HUES48 (cell line): Measurements from ENCODE around the gene ITGB1.

Source experiments
- H3K27ac ChIP-seq: one replicate; pipeline ENCODE4 v1.7.0; 2013; ENCODE audit warnings: low read depth, low read length, inconsistent platforms
- H3K27me3 ChIP-seq: 2 replicates; pipeline ENCODE4 v1.6.1; 2013; ENCODE audit warnings: mild to moderate bottlenecking, low read length; ENCODE audit not compliant: control insufficient read depth, insufficient read depth
- H3K36me3 ChIP-seq: 2 replicates; pipeline ENCODE4 v1.6.1; 2013; ENCODE audit warnings: low read length; ENCODE audit not compliant: control insufficient read depth, insufficient read depth
- H3K4me1 ChIP-seq: 2 replicates; pipeline ENCODE4 v1.6.1; 2013; ENCODE audit warnings: mild to moderate bottlenecking, low read length; ENCODE audit not compliant: control insufficient read depth, insufficient read depth
- H3K4me3 ChIP-seq: 2 replicates; pipeline ENCODE4 v1.5.1; 2013; ENCODE audit warnings: mild to moderate bottlenecking, low read depth, low read length
- H3K9ac ChIP-seq: 2 replicates; pipeline ENCODE4 v1.6.1; 2013; ENCODE audit warnings: mild to moderate bottlenecking, low read depth, low read length, moderate library complexity
- H3K9me3 ChIP-seq: 2 replicates; pipeline ENCODE4 v1.6.1; 2013; ENCODE audit warnings: low read length; ENCODE audit not compliant: control insufficient read depth, insufficient read depth

Gene ITGB1

GRCh38 chr10:32988604-32989003, 30.6 kb upstream of the ITGB1 start:
- H3K4me3 ChIP-seq = no peak overlapping the region
- peaks cover 11% of the 10 kb centered on the region for H3K4me1 ChIP-seq
- H3K36me3 ChIP-seq = no peaks in the 10 kb centered on the region
- no peak overlapping the region for H3K9ac ChIP-seq
- no peaks in the 10 kb centered on the region for H3K9me3 ChIP-seq
- no peak overlapping the region for H3K27ac ChIP-seq
- no peaks in the 10 kb centered on the region for H3K27me3 ChIP-seq

GRCh38 chr10:32987172-32987571, 29.1 kb upstream of the ITGB1 start:
- Histone ChIP-seq H3K9ac (no peak overlapping the region), H3K27me3 (no peaks in the 10 kb centered on the region), H3K27ac (no peak overlapping the region), H3K4me1 (peaks cover 17% of the 10 kb centered on the region), H3K36me3 (no peaks in the 10 kb centered on the region), H3K9me3 (no peaks in the 10 kb centered on the region), H3K4me3 (no peak overlapping the region)

- Histone ChIP-seq H3K36me3 (no peaks in the 10 kb centered on the region), H3K4me1 (peaks cover 23% of the 10 kb centered on the region), H3K9me3 (no peaks in the 10 kb centered on the region), H3K27ac (peak overlapping the region; percentile 21), H3K9ac (no peak overlapping the region), H3K27me3 (no peaks in the 10 kb centered on the region), H3K4me3 (no peak overlapping the region)
Observed at GRCh38 chr10:32985775-32986350, 27.8 kb upstream of the ITGB1 start.

- Histone ChIP-seq H3K27ac (peak overlapping the region; percentile 21), H3K27me3 (no peaks in the 10 kb centered on the region), H3K4me1 (peaks cover 23% of the 10 kb centered on the region), H3K9me3 (no peaks in the 10 kb centered on the region), H3K4me3 (no peak overlapping the region), H3K36me3 (no peaks in the 10 kb centered on the region), H3K9ac (no peak overlapping the region)
Observed at GRCh38 chr10:32985341-32985764, 27.3 kb upstream of the ITGB1 start.

- no peak overlapping the region for H3K4me3 ChIP-seq
- H3K9ac ChIP-seq = no peak overlapping the region
- no peaks in the 10 kb centered on the region for H3K27me3 ChIP-seq
- no peaks in the 10 kb centered on the region for H3K9me3 ChIP-seq
- peak overlapping the region; percentile 87 for H3K27ac ChIP-seq
- H3K36me3 ChIP-seq = no peaks in the 10 kb centered on the region
- H3K4me1 ChIP-seq = peaks cover 27% of the 10 kb centered on the region
Observed at GRCh38 chr10:32984003-32984600, 26.1 kb upstream of the ITGB1 start.

- no peaks in the 10 kb centered on the region for H3K9me3 ChIP-seq
- H3K4me3 ChIP-seq = no peak overlapping the region
- peak overlapping the region; percentile 87 for H3K27ac ChIP-seq
- H3K4me1 ChIP-seq = peaks cover 27% of the 10 kb centered on the region
- no peak overlapping the region for H3K9ac ChIP-seq
- no peaks in the 10 kb centered on the region for H3K27me3 ChIP-seq
- no peaks in the 10 kb centered on the region for H3K36me3 ChIP-seq
Observed at GRCh38 chr10:32982911-32983909, 25.2 kb upstream of the ITGB1 start.

- Histone ChIP-seq H3K36me3 (no peaks in the 10 kb centered on the region), H3K9ac (no peak overlapping the region), H3K4me3 (no peak overlapping the region), H3K27ac (peak overlapping the region; percentile 87), H3K4me1 (peaks cover 27% of the 10 kb centered on the region), H3K9me3 (no peaks in the 10 kb centered on the region), H3K27me3 (no peaks in the 10 kb centered on the region)
Observed at GRCh38 chr10:32982293-32982709, 24.3 kb upstream of the ITGB1 start.

GRCh38 chr10:32981760-32982159, 23.7 kb upstream of the ITGB1 start:
- Histone ChIP-seq H3K9ac (no peak overlapping the region), H3K4me3 (no peak overlapping the region), H3K27ac (peak overlapping the region; percentile 84), H3K9me3 (no peaks in the 10 kb centered on the region), H3K36me3 (no peaks in the 10 kb centered on the region), H3K4me1 (peaks cover 27% of the 10 kb centered on the region), H3K27me3 (no peaks in the 10 kb centered on the region)

GRCh38 chr10:32980558-32981468, 22.8 kb upstream of the ITGB1 start:
- H3K27me3 ChIP-seq = no peaks in the 10 kb centered on the region
- H3K9me3 ChIP-seq = no peaks in the 10 kb centered on the region
- no peaks in the 10 kb centered on the region for H3K36me3 ChIP-seq
- H3K9ac ChIP-seq = peak overlapping the region; percentile 51
- H3K4me1 ChIP-seq = peaks cover 23% of the 10 kb centered on the region
- peak overlapping the region; percentile 84 for H3K27ac ChIP-seq
- H3K4me3 ChIP-seq = peak overlapping the region; percentile 64

GRCh38 chr10:32980242-32980557, 22.2 kb upstream of the ITGB1 start:
- H3K4me3 ChIP-seq = peak overlapping the region; percentile 64
- H3K27me3 ChIP-seq = no peaks in the 10 kb centered on the region
- peaks cover 18% of the 10 kb centered on the region for H3K4me1 ChIP-seq
- no peaks in the 10 kb centered on the region for H3K36me3 ChIP-seq
- no peaks in the 10 kb centered on the region for H3K9me3 ChIP-seq
- H3K9ac ChIP-seq = peak overlapping the region; percentile 51
- peak overlapping the region; percentile 84 for H3K27ac ChIP-seq
